Prostate gland (tissue), 2 donors: ENCODE data around the gene IL1RAPL2. TPM values are rescaled to one million over a fixed set of nuclear protein-coding genes. Genes with fewer than 3 reads are reported as not detected.
"Not testable (repeated sequence)": the region's sequence is repeated elsewhere in the genome, so short reads cannot be mapped to it uniquely, and the experiment has no call there.

Source experiments
- DNase-seq: peaks from one replicate; pipeline ENCODE4 v3.0.0-alpha.2; 2019; ENCODE audit warnings: low spot score
- H3K27ac ChIP-seq, 2 donors: fragments of 200-600 bp; sonication (generic); 2 replicates each; pipeline ENCODE4 v1.5.1; 2017 to 2019
- H3K27me3 ChIP-seq: fragments of 200-600 bp; sonication (generic); replicated peaks from 2 replicates; pipeline ENCODE4 v1.5.1; 2019; ENCODE audit not compliant: insufficient read depth
- H3K36me3 ChIP-seq, 2 donors: fragments of 200-600 bp; sonication (generic); 1 replicate in 1 of 2; 2 replicates in 1 of 2; pipeline versions ENCODE4 v1.5.1 to v1.8.1; 2017 to 2019
- H3K4me1 ChIP-seq: fragments of 200-600 bp; sonication (generic); replicated peaks from 2 replicates; pipeline ENCODE4 v1.5.1; 2019
- H3K4me3 ChIP-seq, 2 donors: fragments of 200-600 bp; sonication (generic); 2 replicates each; pipeline ENCODE4 v1.5.1; 2017 to 2019
- H3K9me3 ChIP-seq: fragments of 200-600 bp; sonication (generic); 2 replicates; pipeline ENCODE4 v1.5.1; 2017
- POLR2A ChIP-seq: fragments of 450-650 bp; IDR thresholded peaks from one replicate; pipeline ENCODE4 v1.6.1; 2016; ENCODE audit warnings: antibody characterized with exemption, mild to moderate bottlenecking
- POLR2AphosphoS5 ChIP-seq: sonication (generic); formaldehyde crosslinking; IDR thresholded peaks from one replicate; pipeline ENCODE4 v1.6.1; 2017; ENCODE audit warnings: antibody characterized with exemption
- WGBS: methylation state at CpG from one replicate; pipeline ENCODE4 v1.1.5; 2018; 5-methylcytosine and 5-hydroxymethylcytosine counted together
- intact Hi-C: fragments of 100-400 bp; cut with DNase I; formaldehyde crosslinking; loops from one replicate; pipeline ENCODE4 v1.14.2; 2022
- total RNA-seq, 2 donors: library from RNA; depleted of rRNA; stranded (reverse); fragments of >200 nt; gene quantifications; one replicate each; pipeline ENCODE4 v1.1.0, GENCODE V29; 2016
- TF ChIP-seq, protein P1 (sequence below), 4 experiments: fragments of 200-600 bp in 2 of 4; fragments of 450-650 bp in 2 of 4; sonication (generic) in 2 of 4; IDR thresholded peaks; 1 replicate in 3 of 4; 2 replicates in 1 of 4; pipeline ENCODE4 v1.5.1; 2016 to 2019; ENCODE audit warnings: antibody characterized with exemption in 4 of 4, mild to moderate bottlenecking in 2 of 4, moderate library complexity in 2 of 4

Gene IL1RAPL2
- total RNA-seq, 2 donors from 2014 or later, result 0.51 TPM; not detected in 1

- TF ChIP-seq POLR2AphosphoS5 (no peak), POLR2A (no peak)
- TF ChIP-seq, protein P1, sequence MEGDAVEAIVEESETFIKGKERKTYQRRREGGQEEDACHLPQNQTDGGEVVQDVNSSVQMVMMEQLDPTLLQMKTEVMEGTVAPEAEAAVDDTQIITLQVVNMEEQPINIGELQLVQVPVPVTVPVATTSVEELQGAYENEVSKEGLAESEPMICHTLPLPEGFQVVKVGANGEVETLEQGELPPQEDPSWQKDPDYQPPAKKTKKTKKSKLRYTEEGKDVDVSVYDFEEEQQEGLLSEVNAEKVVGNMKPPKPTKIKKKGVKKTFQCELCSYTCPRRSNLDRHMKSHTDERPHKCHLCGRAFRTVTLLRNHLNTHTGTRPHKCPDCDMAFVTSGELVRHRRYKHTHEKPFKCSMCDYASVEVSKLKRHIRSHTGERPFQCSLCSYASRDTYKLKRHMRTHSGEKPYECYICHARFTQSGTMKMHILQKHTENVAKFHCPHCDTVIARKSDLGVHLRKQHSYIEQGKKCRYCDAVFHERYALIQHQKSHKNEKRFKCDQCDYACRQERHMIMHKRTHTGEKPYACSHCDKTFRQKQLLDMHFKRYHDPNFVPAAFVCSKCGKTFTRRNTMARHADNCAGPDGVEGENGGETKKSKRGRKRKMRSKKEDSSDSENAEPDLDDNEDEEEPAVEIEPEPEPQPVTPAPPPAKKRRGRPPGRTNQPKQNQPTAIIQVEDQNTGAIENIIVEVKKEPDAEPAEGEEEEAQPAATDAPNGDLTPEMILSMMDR (IDR thresholded peaks at IDR 0.05), result no peak
- no peaks in the 10 kb centered on the region for H3K9me3 ChIP-seq
- no peak for DNase-seq
- no peaks in the 10 kb centered on the region for H3K27me3 ChIP-seq
- no peaks in the 10 kb centered on the region for H3K36me3 ChIP-seq
- H3K4me1 ChIP-seq, result no peaks in the 10 kb centered on the region
- intact Hi-C loops, result no loop called here
- 84% methylated on average over 4 of the region's 4 CpGs for WGBS
- no peak overlapping the region for H3K27ac ChIP-seq
- no peak overlapping the region for H3K4me3 ChIP-seq
Observed at GRCh38 chrX:104669063-104669462, 103.1 kb downstream of the IL1RAPL2 start.

GRCh38 chrX:104670051-104670450, 104.1 kb downstream of the IL1RAPL2 start:
- Histone ChIP-seq H3K9me3 (no peaks in the 10 kb centered on the region), H3K36me3 (no peaks in the 10 kb centered on the region), H3K27me3 (no peaks in the 10 kb centered on the region), H3K27ac (no peak overlapping the region), H3K4me1 (no peaks in the 10 kb centered on the region), H3K4me3 (no peak overlapping the region)
- no peak for TF ChIP-seq POLR2AphosphoS5
- no peak for TF ChIP-seq POLR2A
- TF ChIP-seq, protein P1 (IDR thresholded peaks at IDR 0.05), result no peak
- WGBS, result 61% methylated on average over 4 of the region's 4 CpGs
- no peak for DNase-seq
- intact Hi-C loops, result no loop called here

DNA sequence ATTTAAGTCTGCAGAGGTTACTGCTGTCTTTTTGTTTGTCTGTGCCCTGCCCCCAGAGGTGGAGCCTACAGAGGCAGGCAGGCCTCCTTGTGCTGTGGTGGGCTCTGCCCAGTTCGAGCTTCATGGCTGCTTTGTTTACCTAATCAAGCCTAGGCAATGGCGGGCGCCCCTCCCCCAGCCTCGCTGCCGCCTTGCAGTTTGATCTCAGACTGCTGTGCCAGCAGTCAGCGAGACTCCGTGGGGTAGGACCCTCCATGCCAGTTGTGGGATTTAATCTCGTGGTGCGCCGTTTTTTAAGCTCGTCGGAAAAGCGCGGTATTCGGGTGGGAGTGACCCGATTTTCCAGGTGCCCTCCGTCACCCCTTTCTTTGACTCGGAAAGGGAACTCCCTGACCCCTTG, 111.5 kb downstream of the IL1RAPL2 start:
- H3K9me3 ChIP-seq, H3K27ac ChIP-seq, intact Hi-C loops, H3K4me1 ChIP-seq, H3K27me3 ChIP-seq, DNase-seq, H3K36me3 ChIP-seq, H3K4me3 ChIP-seq: not testable (repeated sequence)
- 82% methylated on average over 18 of the region's 18 CpGs for WGBS

DNA sequence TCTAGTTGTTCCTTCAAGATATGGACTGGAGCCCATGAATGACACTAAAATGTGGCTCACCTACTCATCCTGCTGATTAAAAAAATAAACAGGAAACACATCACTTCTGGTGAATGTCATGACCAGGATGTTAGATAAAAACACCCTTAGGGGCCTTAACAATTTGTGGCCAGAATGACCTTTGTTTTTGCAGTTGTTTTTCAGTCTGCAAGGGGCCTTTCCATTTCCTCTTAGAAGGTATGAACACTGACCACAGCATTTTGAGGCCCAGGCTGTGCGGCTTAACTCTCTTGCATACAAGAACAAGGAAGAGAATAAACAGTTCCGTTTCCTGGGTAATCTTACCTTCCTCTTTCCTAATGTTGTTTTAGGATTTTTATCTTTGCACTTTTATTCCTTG, 113.2 kb downstream of the IL1RAPL2 start:
- no peaks in the 10 kb centered on the region for H3K27me3 ChIP-seq
- intact Hi-C loops, result no loop called here
- H3K9me3 ChIP-seq, result no peaks in the 10 kb centered on the region
- DNase-seq, result no peak
- H3K27ac ChIP-seq, result no peak overlapping the region
- H3K4me1 ChIP-seq, result no peaks in the 10 kb centered on the region
- WGBS, result 73% methylated on average over 2 of the region's 2 CpGs
- no peaks in the 10 kb centered on the region for H3K36me3 ChIP-seq
- TF ChIP-seq POLR2A (no peak), POLR2AphosphoS5 (no peak)
- TF ChIP-seq, protein P1 (IDR thresholded peaks at IDR 0.05), result no peak
- H3K4me3 ChIP-seq, result no peak overlapping the region

DNA sequence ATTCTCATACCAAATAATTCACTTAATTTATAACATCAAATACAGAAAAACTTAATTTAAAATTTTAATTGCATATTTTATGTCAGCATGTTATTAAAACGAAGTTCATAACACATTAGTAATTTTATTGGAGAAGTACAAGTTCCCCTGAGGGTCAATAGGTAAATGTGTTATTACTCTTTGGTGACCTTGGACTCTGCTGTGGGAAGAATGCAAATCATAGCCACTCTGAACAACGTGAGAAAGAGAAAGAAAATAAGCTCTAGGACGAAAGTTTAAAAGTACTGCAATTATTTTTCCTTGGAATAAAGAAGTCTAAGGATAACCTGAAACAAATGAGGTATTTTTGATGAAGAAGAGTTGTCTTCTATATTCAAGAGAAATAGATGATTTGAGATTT, 115.2 kb downstream of the IL1RAPL2 start:
- 60% methylated on average over 3 of the region's 3 CpGs for WGBS
- H3K27me3 ChIP-seq, result no peaks in the 10 kb centered on the region
- no peak overlapping the region for H3K27ac ChIP-seq
- no peaks in the 10 kb centered on the region for H3K9me3 ChIP-seq
- no peak for TF ChIP-seq POLR2A
- TF ChIP-seq POLR2AphosphoS5, result no peak
- TF ChIP-seq, protein P1 (IDR thresholded peaks at IDR 0.05), result no peak
- no peaks in the 10 kb centered on the region for H3K36me3 ChIP-seq
- DNase-seq, result no peak
- H3K4me1 ChIP-seq, result no peaks in the 10 kb centered on the region
- intact Hi-C loops, result no loop called here
- H3K4me3 ChIP-seq, result no peak overlapping the region
